RKO (cell line): ENCODE measurements around the gene SLC35A3.
A peak's percentile ranks its signal among the peaks of the same experiment; 100 is the strongest.
"Not testable (repeated sequence)": the region's sequence is repeated elsewhere in the genome, so short reads cannot be mapped to it uniquely, and the experiment has no call there.

Source experiments
- DNase-seq: peaks from one replicate; pipeline ENCODE4 v3.0.0-alpha.2; 2016; ENCODE audit warnings: low spot score

SLC35A3 gene

DNA sequence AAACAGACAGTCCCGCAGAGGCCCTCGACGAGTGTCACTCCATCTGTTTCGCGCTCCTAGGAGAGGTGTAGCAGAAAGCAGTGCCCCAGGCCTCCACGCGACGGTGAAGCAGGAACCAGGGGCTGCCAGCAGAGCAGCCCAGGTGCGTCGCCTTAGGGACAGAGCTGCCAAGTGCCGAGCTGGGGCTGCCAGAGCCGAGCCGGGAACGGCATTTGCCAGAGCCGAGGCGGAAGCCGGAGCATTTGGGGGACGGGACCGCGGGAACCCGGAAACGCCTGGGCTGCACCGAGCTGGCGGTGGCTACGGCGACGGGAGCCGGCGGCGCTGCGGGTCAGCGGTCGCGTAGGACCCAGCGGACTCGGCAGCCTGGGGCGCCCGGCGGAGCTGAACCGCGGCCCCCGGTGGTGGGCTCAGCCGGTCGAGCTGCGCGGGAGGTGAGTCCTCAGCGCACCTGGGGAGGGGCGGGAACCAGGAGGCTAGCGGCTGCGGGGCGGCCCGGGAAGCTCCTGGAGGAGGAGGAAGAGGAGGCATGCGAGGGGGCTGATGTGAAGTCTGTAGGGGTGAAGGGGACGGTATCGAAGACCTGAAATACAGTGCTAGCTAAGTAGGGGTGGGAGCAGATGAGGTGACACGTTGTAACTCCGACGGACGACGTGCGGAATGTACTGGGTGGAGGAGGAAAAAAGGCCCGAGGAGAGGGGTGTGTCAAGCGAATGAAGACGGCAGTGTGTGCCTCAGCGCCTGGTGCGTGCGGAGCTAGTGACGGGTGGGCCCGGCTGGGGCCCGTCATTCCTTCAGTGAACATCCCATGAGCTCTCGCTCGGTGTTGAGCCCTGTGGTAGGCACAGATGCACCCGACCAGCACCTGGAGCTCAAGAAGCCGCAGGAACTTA, at the start of gene SLC35A3:
Gene SLC35A3, plus strand, starts transcription at position 268 of the 893 bp plus-strand sequence. CDS start 23,559 bp downstream, outside the sequence.
- DNase-seq, result peak; percentile 85

DNA sequence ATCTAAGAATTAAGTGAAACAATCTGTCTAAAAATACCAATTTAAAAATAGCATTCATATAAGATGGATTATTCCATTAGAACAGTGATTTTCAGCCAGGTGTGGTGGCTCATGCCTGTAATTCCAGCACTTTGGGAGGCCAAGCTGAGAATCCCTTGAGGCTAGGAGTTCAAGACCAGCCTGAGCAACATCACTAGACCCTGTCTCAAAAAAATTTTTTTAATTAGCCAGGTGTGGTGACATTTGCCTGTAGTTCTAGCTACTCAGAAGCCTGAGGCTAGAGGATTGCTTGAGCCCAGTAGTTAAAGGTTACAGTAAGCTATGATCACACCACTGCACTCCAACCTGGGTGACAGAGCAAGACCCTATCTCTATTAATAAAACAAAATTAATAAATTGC, 35.0 kb upstream of the SLC35A3 start:
- no peak for DNase-seq

DNA sequence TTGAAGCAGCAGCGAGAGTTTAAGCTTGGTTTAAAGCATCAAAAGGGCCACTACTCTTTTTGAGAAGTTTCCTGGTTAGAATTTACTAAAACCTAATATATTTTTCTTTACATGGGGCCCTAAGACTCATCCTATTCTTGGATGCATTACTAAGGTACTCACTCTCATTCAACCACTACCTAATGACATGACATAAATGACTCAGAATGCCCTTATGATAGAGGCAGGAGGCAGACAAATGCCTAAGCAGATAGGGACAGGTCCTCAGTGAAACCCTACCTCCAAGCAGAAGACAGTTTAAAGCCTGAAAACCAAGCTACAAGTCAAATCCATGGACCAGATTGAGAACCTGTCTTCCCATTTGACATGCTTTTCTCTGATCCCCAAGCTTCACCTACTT, 34.3 kb upstream of the SLC35A3 start:
- no peak for DNase-seq

DNA sequence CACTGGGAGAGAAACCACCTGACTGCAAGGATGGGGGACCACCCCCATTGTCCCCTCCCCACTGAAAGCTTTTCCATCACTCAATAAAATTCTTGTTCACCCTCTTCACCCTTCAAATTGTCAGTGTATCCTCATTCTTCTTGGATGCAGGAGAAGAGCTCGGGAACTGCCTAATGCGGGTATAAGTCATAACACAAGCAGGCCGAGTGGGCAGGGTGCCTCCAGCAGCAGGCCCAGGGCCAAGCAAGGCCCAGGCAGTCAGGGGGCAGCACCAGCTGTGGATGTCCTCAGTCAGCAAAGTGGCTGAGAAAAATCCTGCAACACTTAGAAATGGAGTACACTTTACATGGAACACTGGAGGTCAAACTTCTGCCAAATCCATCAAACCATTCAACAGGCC, 33.7 kb upstream of the SLC35A3 start:
- DNase-seq, result no peak

DNA sequence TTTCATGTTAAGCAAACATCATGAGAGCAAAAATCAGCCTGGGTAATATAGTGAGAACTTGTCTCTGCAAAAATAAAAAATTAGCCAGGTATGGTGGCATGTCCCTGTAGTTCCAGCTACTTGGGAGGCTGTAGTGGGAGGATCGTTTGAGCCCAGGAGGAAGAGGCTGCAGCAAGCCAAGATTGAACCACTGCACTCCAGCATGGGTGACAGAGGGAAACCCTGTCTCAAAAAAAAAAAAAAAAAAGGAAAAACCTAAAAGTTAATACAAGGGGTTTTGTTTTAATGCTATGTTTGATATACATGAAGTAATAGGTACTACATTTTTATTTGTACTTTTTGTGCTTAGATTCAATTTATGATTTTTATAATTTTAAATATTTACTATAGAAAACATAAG, 27.1 kb upstream of the SLC35A3 start:
- DNase-seq, result no peak

DNA sequence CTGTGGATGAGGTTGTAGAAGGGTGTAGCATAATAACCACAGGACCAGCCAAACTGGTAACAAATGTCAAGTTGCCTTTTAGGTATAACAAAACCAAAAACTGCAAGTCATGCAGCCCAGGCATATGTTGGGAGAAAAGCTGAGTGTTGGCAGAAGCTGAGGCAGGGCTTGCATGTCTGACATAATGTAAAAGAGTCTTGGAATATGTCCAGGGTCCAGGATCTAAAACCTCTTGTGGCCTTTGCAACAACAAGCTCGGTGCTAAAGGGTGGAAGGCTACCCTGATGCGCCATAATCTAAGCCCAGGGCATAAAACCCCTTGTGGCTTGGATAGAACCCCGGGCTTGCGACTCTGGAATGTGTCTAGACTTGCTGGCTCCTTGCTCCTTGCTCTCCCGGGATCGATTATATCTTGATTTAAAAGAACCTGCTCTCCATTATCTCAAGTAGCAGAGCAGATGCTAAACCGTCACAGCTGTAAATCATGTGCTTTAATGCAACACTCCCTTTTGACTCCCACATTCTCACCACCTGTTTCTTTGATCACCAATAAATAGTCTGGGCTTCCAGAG, 26.5 kb upstream of the SLC35A3 start:
- no peak for DNase-seq

DNA sequence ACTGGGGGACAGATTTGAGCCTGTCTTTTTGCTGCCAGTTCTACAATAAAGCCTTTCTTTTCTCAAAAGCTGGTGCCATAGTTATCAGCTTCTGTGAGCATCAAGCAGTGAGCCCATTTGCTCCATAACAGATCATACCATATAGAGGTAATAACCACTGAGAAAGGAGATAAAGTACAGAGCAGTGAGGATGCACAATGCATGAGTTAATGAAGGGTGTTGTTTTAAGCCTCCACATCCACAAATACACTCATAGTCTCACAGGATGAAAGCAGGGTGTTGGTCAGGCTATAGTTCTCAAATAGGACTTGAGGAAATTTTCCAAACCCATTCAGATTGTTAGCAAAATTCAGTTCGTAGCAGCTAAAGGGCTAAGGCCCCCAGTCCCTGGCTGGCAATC, 25.6 kb upstream of the SLC35A3 start:
- DNase-seq, result no peak

DNA sequence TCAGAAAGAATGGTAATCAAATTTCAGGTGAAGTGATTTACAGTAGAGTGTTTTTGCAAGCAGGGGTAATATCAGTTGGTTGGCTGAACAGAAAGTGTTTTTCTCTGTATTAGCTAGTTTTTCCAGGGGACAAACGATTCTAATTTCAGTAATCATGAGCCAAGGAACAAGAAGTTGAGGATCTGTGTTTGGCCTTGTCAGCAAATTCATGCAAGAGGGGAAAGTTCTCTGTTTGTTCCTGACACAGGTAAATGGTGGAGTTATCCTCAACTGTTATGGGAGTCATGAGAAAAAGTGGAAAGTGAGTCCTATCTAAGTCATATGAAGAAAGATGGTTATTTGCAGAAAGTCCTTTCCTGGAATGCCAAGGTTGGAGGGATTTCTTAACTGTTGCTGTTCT, 24.6 kb upstream of the SLC35A3 start:
- DNase-seq, result no peak

DNA sequence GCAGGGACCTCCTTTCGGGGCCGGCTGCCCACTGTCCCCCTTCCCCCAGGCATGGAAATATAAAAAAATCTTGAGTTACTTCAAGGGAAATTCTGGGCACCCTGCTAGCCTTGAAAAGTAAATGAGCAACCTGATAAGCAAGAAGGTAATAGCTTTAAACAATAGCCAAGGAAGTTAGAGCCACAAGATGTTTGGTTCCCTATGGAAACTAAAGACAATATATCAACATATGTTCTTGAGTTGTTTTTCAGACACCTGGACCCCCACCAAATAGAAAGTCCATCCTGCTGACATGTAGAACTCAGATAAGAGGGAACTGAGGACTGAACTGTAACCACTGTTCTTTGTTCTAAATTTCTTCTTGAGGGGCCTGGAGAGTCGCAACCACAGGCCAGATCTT, 19.3 kb upstream of the SLC35A3 start:
- no peak for DNase-seq

DNA sequence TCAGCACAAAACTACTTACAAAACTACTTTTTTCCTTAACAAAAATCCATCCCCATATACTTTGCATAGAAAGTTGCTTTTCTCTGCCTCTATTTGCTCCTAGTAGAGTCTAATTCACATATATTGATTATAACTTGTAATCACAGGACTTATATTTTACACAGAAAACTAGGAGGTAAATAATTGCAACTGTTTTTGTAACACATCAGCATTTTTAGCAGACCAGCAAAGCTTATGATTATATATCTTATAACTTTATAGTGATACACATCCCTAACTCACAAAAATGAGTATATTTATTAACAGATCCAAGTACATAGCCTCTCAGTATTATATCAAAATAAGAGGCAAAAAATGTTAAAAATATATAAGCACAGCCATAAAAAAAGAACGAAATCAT, 17.3 kb upstream of the SLC35A3 start:
- no peak for DNase-seq

DNA sequence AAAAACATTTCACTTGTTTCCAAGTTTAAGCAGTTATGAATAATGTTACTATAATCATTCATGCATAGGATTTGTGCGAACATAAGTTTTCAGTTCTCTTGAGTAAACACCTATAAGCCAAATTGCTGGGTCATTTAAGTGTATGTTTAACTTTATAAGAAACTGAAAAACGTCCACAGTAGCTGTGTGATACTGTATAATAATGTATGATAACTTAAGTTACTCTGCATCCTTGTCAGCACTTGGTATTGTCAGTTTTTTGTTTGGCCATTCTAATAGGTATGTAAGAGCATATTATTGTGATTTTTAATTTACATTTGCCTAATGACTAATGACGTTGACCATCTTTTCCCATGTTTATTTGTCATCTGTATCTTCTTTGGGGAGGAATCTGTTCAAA, 14.4 kb upstream of the SLC35A3 start:
- no peak for DNase-seq

DNA sequence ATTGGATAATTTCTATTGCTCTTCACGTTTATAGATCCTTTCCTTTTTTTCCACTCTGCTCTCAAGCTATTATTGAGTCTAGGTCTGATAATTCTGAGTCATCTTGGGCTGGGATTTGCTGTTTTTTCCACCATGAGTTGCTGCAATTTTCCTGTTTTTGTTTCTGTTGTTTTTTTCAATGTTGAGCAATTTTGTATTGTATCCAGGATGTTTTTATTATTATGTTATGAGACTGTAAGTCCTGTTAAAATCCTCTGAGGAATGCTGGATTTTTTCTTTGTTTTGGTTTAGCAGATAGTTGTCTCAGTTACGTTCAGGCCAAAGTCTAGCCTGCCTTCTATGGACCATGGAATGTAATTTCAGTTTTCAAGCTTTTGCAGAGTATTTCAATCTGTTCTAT, 13.0 kb upstream of the SLC35A3 start:
- DNase-seq, result no peak

DNA sequence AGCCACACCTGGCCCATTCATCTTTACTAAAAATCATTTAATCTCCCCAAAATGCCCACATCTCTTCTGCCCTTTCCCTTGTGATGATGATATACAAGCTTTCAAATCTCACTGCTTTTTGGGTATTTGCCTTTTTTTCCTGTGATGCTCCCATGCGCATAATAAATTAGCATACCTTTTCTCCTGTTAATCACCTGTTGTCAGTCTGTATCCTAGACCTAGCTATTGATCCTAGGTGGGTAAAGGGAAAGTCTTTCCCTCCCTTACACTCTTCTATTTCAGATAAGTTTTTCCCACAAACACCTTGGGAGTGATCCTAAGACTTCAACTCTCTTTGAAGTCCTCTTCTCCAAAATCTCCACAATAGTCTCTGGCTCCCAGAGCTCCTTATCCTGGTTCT, 12.0 kb upstream of the SLC35A3 start:
- no peak for DNase-seq

DNA sequence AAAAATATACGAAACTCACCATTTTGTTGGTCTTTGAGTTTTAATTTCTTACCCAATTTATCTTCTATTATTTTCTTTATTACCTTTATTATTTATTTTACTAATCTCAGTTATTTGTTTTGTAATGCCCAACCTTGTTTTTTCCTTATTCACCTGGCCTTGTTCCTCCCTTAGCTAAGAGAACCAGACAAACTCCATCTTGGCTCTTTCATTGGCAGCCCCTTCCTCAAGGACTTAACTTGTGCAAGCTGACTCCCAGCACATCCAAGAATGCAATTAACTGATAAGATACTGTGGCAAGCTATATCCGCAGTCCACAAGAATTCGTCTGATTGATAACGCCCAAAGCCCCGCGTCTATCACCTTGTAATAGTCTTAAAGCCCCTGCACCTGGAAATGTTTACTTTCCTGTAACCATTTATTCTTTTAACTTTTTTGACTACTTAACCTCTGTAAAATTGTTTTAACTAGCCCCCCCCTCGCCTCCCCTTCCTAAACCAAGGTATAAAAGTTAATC, 10.5 kb upstream of the SLC35A3 start:
- not testable (repeated sequence) for DNase-seq

DNA sequence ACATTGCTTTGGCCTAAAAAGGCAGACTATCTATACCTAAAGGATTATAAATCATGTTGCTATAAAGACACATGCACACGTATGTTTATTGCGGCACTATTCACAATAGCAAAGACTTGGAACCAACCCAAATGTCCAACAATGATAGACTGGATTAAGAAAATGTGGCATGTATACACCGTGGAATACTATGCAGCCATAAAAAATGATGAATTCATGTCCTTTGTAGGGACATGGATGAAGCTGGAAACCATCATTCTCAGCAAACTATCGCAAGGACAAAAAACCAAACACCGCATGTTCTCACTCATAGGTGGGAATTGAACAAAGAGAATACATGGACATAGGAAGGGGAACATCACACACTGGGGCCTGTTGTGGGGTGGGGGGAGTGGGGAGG, 9.5 kb upstream of the SLC35A3 start:
- not testable (repeated sequence) for DNase-seq

DNA sequence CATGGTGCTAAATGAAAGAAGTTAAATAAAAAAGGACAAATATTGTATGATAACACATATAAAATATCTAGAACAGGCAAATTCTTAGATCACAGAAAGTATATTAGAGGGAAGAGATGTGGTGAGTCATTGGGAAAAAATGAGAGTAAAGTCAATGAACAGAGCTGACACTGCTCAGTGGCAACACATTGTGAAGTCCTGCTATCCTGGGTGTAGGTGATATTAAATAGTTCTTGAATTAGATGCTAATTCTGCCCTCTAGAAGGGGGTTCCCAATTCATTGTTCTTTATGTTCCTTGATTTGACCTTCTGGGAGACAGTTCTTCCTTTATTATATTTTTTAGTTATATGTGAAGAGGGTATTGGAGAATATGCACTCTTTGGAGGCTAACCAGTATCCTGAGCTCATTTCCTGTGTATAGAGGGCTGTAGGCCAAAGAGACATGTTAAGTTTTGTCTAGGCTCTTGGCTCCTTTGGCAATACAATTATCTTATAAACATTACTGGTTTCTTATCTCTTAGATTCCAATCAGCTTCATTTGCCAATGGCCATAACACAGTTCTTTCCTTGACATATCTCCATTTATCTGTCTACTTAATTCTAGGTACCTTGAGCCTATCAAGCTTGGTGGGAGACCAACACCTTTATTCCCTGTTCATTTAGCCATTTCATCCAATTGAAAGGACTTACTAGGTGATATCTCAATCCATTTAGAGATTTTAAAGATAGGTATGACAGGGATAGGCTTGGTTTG, 6.6 kb upstream of the SLC35A3 start:
- DNase-seq, result peak; percentile 50

DNA sequence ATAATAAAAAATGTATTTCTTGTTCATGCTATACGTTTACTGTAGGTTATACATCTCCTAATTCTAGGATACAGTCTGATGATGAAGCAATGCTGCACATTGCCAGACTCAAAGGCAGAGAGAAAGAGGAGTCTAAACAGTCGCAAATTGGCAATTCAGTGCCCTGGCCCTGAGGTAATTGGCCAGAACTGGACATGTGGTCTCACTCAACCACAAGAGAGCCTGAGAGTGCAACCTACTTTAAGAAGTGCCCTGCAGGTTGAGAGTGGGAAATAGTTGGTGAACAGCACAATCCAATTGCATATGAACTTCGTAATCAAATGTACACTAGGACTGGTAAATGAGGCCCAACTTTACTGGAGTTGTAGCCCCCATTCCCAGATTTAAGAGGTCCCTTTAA, 5.0 kb upstream of the SLC35A3 start:
- DNase-seq, result no peak

DNA sequence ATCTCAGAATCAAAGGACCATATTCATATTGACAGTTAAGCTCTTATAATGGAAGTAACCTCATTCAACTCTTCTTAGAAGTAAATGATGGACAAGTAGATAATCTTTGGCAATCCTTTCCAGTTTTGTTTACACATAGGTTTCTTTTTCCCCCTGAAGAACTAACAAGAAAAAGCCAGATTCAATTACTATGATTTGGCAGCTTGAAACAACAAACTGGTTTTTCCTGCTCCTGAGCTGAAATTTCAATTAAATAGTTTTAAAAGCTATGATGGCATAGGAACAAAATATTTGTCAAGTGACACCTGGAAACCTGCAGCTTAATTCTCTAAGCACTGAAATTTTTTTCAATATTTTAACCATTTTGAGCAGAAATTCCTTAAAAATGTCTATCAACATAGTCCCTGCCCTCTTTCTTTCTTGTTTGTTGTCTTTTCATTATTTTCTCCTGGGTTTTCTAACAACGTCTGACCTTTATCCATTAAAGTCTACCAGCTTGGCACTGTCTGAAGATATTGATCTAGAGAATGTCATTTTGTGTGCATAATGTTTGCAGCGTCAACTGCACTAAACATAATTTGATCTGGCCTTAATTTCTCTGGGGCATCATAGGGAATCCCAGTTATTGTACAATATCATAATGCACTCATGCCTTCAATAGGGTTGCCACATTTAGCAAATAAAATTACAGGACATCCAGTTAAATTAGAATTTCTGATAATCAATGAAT, 4.0 kb upstream of the SLC35A3 start:
- DNase-seq, result no peak

DNA sequence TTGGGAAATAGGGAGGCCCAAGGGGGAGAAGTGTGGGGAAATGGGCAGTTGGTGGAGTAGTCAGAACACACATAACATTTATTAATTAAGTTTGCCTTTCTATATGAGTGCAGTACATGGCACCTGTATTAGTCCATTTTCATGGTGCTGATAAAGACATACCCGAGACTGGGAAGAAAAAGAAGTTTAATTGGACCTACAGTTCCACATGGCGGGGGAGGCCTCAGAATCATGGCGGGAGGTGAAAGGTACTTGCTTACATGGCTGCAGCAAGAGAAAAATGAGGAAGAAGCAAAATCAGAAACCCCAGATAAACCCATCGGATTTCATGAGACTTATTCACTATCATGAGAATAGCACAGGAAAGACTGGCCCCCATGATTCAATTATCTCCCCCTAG, 1.6 kb upstream of the SLC35A3 start:
- no peak for DNase-seq

DNA sequence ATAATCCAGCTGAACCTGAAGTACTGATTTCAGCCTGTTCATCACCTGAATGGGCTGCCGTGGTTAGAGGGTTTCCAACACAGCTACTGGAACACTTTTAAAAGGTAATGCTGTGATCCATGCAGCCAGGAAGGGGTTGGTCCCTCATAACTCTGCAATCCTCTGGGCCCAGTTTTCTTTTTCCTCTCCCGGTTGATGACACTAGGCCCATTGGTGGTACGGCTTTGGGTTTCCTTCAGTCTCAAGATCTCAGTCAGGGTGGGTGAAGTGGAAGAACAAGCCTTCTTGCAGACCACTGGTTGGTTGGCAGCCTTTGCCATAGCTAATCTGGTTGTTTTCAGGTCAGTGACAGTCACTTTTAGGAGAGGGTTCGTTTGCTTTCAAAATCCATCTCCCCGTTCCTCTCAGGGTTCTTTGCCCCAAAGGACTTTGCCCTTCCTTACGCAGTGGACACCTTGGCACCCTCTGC, 502 bp upstream of the SLC35A3 start:
- DNase-seq, result no peak

DNA sequence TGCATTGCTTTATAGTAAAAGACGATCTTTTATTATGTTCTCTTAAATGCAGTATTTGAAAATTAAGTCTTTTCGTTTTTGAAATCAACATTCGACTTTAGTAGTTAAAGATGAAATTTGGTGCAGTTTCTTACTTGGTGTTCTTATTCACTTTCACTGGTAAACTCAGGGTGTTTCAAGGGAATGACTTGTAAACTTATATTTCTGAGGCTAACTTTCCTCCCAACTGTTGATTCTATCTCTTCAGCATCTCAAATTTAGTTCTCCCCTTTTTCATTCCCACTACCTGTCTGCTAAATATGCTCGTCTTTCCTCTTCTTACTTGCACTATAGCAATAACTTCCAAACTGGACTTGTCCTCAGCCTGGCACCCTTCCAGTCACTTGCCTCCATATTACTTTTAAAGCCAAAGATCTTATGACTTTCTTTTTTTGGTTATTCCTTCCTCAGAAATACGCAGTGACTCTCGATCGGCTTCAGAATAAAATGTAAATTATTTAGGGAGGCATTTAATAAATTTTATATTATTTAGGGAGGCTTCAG, 988 bp downstream of the SLC35A3 start:
- DNase-seq, result peak; percentile 60

DNA sequence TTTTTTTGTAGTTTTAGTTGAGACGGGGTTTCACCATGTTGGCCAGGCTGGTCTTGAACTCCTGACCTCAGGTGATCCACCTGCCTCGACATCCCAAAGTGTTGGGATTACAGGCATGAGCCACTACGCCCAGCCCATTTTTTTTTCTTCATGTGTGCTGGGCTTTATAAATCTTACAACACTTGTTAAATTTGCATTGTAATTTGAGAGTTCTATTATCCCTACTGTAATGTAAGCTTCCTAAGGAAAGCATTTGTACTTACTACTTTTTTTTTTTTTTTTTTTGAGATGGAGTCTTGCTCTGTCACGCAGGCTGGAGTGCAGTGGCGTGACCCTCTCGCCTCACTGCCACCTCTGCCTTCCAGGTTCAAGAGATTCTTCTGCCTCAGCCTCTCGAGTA, 2.3 kb downstream of the SLC35A3 start:
- DNase-seq, result not testable (repeated sequence)
